ENCODE results near the gene BNC2. TPM values are rescaled to one million over a fixed set of nuclear protein-coding genes. Genes with fewer than 3 reads are reported as not detected.

The BNC2 gene
- polyA plus RNA-seq, 1 donor, result 8.9 TPM

DNA sequence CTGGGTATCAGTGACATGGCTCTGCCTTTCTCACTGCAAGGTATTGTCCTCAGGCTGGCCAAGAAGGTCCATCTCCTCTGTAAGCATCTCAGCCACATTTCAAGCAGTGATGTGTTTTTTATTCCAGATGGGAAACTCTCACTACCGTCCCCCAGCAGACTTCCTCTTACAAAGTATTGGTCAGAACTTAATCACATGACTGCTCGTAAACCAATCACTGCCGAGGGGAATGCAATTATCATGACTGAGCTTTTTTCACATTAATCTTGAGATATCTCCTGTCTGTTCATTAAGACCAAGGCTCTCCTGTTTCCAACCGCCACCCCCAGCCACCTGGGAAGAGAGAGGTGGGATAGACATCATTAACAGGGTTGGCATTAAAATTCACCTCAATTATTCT, 76.4 kb downstream of the BNC2 start:
- no peaks in the 10 kb centered on the region for H3K36me3 ChIP-seq (ENCODE audit: control insufficient read depth, insufficient read depth, low read length)
- H3K27me3 ChIP-seq (ENCODE audit: control insufficient read depth, insufficient read depth, low read length), result no peaks in the 10 kb centered on the region
- DNase-seq, result no peak
- no peak overlapping the region for H3K4me3 ChIP-seq (ENCODE audit: low read length)
- H3K27ac ChIP-seq (ENCODE audit: low read length), result no peak overlapping the region
- no peaks in the 10 kb centered on the region for H3K9me3 ChIP-seq (ENCODE audit: control insufficient read depth, low read depth, low read length)
- no CpG with 5 or more reads among the region's 4 CpGs for WGBS (ENCODE audit: insufficient coverage, low lambda C conversion rate)
- no peaks in the 10 kb centered on the region for H3K4me1 ChIP-seq (ENCODE audit: control insufficient read depth, insufficient read depth, low read length)

DNA sequence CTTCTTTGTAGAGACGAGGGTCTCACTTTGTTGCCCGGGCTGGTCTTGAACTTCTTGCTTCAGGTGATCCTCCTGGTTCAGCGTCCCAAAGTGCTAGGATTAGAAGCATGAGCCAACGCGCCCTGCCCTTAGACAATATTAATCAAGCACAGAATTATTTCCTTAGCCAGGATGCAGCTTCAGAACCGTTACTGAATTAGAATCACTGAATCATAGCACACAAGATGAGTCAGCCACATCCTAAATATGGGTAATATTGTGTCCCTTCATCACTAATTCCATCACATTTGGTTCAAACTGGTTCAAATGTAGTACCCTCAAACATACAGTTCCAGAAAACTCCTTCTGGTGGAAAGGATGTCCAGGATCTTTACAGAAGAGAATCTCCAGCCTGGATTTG, 82.7 kb downstream of the BNC2 start:
- H3K27ac ChIP-seq (ENCODE audit: low read length), result no peak overlapping the region
- H3K9me3 ChIP-seq (ENCODE audit: control insufficient read depth, low read depth, low read length), result no peaks in the 10 kb centered on the region
- no peak overlapping the region for H3K4me3 ChIP-seq (ENCODE audit: low read length)
- no CpG with 5 or more reads among the region's 6 CpGs for WGBS (ENCODE audit: insufficient coverage, low lambda C conversion rate)
- no peaks in the 10 kb centered on the region for H3K27me3 ChIP-seq (ENCODE audit: control insufficient read depth, insufficient read depth, low read length)
- no peak for DNase-seq
- H3K36me3 ChIP-seq (ENCODE audit: control insufficient read depth, insufficient read depth, low read length), result no peaks in the 10 kb centered on the region
- H3K4me1 ChIP-seq (ENCODE audit: control insufficient read depth, insufficient read depth, low read length), result no peaks in the 10 kb centered on the region

DNA sequence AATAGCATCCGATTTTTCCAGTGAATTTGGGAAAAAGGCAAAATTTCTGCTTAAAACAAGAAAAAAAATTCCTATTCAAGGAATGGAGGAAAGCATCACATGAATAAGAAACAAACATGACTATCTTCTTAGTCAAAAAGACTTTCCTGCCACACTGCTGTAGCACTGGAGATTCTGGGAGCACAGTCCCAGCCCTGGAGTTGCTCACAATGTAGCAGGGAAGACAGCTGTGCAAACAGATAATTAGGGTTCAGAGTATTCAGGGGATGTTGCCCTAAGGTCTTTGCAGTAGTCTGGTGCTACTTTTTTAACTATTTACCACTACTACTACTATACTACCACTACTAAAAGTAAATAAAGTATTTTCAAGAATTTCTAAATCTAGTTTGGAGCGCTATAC, 86.5 kb downstream of the BNC2 start:
- no peaks in the 10 kb centered on the region for H3K36me3 ChIP-seq (ENCODE audit: control insufficient read depth, insufficient read depth, low read length)
- DNase-seq, result no peak
- WGBS (ENCODE audit: insufficient coverage, low lambda C conversion rate), result 100% methylated on average over 2 of the region's 2 CpGs
- no peak overlapping the region for H3K27ac ChIP-seq (ENCODE audit: low read length)
- no peaks in the 10 kb centered on the region for H3K27me3 ChIP-seq (ENCODE audit: control insufficient read depth, insufficient read depth, low read length)
- no peaks in the 10 kb centered on the region for H3K9me3 ChIP-seq (ENCODE audit: control insufficient read depth, low read depth, low read length)
- H3K4me1 ChIP-seq (ENCODE audit: control insufficient read depth, insufficient read depth, low read length), result no peaks in the 10 kb centered on the region
- no peak overlapping the region for H3K4me3 ChIP-seq (ENCODE audit: low read length)

DNA sequence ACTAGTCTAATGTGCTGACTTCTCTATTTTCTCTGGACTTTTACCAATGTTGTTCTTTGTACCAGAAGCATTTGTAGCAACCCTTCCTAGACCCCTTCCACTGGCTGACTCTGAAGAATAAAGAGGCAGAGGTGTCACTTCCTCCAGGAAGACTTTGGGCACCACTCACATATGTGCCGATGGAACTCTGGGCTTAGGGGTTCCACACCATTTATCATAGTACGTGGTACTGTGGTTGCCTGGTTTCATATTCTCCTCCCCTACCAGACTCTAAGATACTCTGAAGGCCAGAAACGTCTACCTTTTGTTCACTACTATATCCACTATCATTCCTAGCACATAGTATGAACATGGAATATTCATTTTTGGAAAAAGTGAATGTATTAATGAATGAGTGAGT, 88.0 kb downstream of the BNC2 start:
- no peaks in the 10 kb centered on the region for H3K4me1 ChIP-seq (ENCODE audit: control insufficient read depth, insufficient read depth, low read length)
- DNase-seq, result no peak
- H3K27me3 ChIP-seq (ENCODE audit: control insufficient read depth, insufficient read depth, low read length), result no peaks in the 10 kb centered on the region
- no CpG with 5 or more reads among the region's 3 CpGs for WGBS (ENCODE audit: insufficient coverage, low lambda C conversion rate)
- H3K36me3 ChIP-seq (ENCODE audit: control insufficient read depth, insufficient read depth, low read length), result no peaks in the 10 kb centered on the region
- H3K9me3 ChIP-seq (ENCODE audit: control insufficient read depth, low read depth, low read length), result no peaks in the 10 kb centered on the region
- H3K27ac ChIP-seq (ENCODE audit: low read length), result no peak overlapping the region
- H3K4me3 ChIP-seq (ENCODE audit: low read length), result no peak overlapping the region

DNA sequence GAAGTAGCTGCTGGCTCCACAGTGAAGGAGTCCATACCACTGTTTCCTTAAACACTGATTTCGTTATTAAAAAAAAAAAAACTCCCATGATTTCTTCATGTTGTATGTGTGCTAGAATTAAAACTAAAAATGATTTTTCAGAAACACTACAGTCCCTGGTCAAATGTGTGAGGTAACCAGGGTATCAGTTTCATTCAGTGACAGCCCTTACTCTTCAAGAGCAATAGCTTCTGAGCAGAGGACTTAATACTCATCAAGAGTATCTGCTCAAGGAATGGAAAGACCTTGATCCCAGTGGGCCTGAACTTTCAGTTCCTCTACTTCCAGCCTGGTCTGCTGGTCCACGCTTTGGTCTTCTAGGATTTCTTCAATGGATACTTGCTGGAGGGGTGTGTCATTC, 95.1 kb downstream of the BNC2 start:
- H3K9me3 ChIP-seq (ENCODE audit: control insufficient read depth, low read depth, low read length), result no peaks in the 10 kb centered on the region
- 100% methylated on average over 1 of the region's 2 CpGs for WGBS (ENCODE audit: insufficient coverage, low lambda C conversion rate)

DNA sequence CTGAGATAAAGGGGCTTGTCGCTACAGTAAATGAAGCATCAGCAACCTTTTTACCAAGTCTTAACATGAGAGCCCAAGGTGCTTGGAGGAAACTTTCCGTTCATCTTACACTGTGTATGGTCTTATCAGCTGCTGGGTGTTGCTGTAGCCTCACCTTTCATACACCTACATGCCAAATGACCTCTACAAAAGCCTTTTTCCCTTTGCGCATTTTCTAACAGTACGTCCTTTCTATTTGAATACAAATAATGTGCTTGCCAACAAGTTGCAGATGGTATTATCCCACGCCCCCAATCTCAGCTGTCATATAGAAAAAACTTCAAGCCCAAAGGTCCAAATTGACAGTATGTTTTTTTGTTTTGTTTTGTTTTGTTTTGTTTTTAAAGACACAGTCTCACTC, 96.9 kb downstream of the BNC2 start:
- no peak for DNase-seq
- no CpG with 5 or more reads among the region's 5 CpGs for WGBS (ENCODE audit: insufficient coverage, low lambda C conversion rate)
- Histone ChIP-seq H3K9me3 (ENCODE audit: control insufficient read depth, low read depth, low read length) (no peaks in the 10 kb centered on the region), H3K4me3 (ENCODE audit: low read length) (no peak overlapping the region), H3K27me3 (ENCODE audit: control insufficient read depth, insufficient read depth, low read length) (no peaks in the 10 kb centered on the region), H3K27ac (ENCODE audit: low read length) (no peak overlapping the region), H3K4me1 (ENCODE audit: control insufficient read depth, insufficient read depth, low read length) (no peaks in the 10 kb centered on the region), H3K36me3 (ENCODE audit: control insufficient read depth, insufficient read depth, low read length) (no peaks in the 10 kb centered on the region)

More for the DNA sequence above, 95.1 kb downstream of the BNC2 start:
- no peak for DNase-seq
- H3K36me3 ChIP-seq (ENCODE audit: control insufficient read depth, insufficient read depth, low read length), result no peaks in the 10 kb centered on the region
- H3K27me3 ChIP-seq (ENCODE audit: control insufficient read depth, insufficient read depth, low read length), result no peaks in the 10 kb centered on the region
- H3K4me3 ChIP-seq (ENCODE audit: low read length), result no peak overlapping the region
- H3K27ac ChIP-seq (ENCODE audit: low read length), result no peak overlapping the region
- H3K4me1 ChIP-seq (ENCODE audit: control insufficient read depth, insufficient read depth, low read length), result no peaks in the 10 kb centered on the region

DNA sequence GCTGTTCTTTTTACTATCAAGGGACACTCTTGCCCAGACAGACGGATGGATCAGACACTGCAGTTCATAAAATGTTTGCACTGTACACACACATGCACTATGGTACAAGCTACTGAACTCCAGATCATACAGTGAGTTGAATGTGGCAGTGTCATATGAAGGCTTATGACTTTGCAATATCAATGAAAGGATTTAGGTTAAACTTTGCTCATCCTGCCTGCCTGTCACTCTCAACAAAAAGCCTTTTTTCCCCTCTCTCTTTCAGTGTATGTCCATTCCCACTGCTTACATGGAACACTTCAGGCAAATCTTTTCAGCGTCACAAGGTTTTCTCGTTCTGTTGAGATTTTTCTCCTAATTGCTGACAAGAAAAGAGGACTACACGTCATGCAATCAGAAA, 97.4 kb downstream of the BNC2 start:
- no peaks in the 10 kb centered on the region for H3K4me1 ChIP-seq (ENCODE audit: control insufficient read depth, insufficient read depth, low read length)
- no peaks in the 10 kb centered on the region for H3K27me3 ChIP-seq (ENCODE audit: control insufficient read depth, insufficient read depth, low read length)
- DNase-seq, result no peak
- H3K9me3 ChIP-seq (ENCODE audit: control insufficient read depth, low read depth, low read length), result no peaks in the 10 kb centered on the region
- no peaks in the 10 kb centered on the region for H3K36me3 ChIP-seq (ENCODE audit: control insufficient read depth, insufficient read depth, low read length)
- WGBS (ENCODE audit: insufficient coverage, low lambda C conversion rate), result 100% methylated on average over 1 of the region's 4 CpGs
- H3K4me3 ChIP-seq (ENCODE audit: low read length), result no peak overlapping the region
- no peak overlapping the region for H3K27ac ChIP-seq (ENCODE audit: low read length)

DNA sequence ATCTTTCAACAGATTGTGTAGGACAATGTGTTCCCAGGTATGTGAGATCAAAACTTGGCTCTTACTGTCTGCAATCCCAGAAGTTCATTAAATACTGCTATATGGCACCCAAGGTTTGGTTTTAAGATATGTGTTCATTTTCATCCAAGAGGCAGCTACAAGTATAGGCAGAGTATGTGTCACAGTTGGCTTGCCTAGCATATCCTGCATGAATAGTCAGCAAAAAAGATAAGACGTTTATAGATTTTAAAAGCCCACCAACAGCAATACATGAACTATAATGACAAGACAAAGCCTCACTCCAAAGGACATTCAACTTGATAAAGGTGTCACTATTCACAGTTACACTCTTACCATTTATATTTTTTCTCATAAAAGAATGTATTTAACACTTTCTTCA, 99.1 kb downstream of the BNC2 start:
- Histone ChIP-seq H3K4me3 (ENCODE audit: low read length) (no peak overlapping the region), H3K9me3 (ENCODE audit: control insufficient read depth, low read depth, low read length) (no peaks in the 10 kb centered on the region), H3K4me1 (ENCODE audit: control insufficient read depth, insufficient read depth, low read length) (no peaks in the 10 kb centered on the region), H3K27ac (ENCODE audit: low read length) (no peak overlapping the region), H3K36me3 (ENCODE audit: control insufficient read depth, insufficient read depth, low read length) (no peaks in the 10 kb centered on the region), H3K27me3 (ENCODE audit: control insufficient read depth, insufficient read depth, low read length) (no peaks in the 10 kb centered on the region)
- DNase-seq, result no peak
- 50% methylated on average over 1 of the region's 1 CpG for WGBS (ENCODE audit: insufficient coverage, low lambda C conversion rate)

DNA sequence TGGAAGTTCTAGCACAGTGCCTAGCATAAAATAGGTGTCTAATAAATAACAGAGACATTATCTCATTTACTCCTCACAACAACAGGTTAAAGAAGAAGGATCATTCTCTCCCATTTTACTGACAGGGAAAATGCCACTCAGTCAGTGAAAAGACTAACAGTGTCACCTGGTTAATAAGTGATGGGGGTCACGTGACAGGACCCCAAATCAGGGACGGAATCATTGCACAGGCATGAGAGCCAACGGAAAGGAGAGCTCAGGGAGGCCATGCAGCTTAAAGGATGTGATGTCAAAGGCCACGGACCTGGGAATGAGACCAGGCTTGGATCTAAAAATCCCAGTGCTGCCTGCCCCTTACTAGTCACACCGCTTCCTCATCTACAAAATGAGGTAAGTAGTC, 101.2 kb downstream of the BNC2 start:
- H3K4me1 ChIP-seq (ENCODE audit: control insufficient read depth, insufficient read depth, low read length), result no peaks in the 10 kb centered on the region
- H3K4me3 ChIP-seq (ENCODE audit: low read length), result no peak overlapping the region
- H3K9me3 ChIP-seq (ENCODE audit: control insufficient read depth, low read depth, low read length), result no peaks in the 10 kb centered on the region
- no peaks in the 10 kb centered on the region for H3K27me3 ChIP-seq (ENCODE audit: control insufficient read depth, insufficient read depth, low read length)
- DNase-seq, result no peak
- no CpG with 5 or more reads among the region's 5 CpGs for WGBS (ENCODE audit: insufficient coverage, low lambda C conversion rate)
- H3K36me3 ChIP-seq (ENCODE audit: control insufficient read depth, insufficient read depth, low read length), result no peaks in the 10 kb centered on the region
- no peak overlapping the region for H3K27ac ChIP-seq (ENCODE audit: low read length)

DNA sequence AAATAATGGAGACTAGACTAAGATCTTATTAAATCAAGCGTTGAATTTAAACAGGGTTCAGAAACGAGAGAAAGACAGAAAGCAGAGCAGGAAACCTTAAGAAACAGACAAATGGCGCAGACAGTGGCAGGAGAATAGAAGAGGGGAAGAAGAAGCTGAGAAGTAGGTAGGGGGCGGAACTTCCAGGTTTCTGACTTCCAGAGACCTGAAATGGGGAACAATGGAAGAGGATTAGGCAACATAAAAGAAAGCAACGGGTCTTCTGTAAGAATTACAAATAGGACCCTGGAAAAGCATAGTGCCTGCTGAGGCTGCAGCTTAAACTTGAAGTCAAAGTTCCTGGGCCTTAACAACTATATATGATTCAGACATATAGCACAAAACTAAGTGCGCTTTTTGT, 101.7 kb downstream of the BNC2 start:
- Histone ChIP-seq H3K36me3 (ENCODE audit: control insufficient read depth, insufficient read depth, low read length) (no peaks in the 10 kb centered on the region), H3K27ac (ENCODE audit: low read length) (no peak overlapping the region), H3K27me3 (ENCODE audit: control insufficient read depth, insufficient read depth, low read length) (no peaks in the 10 kb centered on the region), H3K9me3 (ENCODE audit: control insufficient read depth, low read depth, low read length) (no peaks in the 10 kb centered on the region), H3K4me3 (ENCODE audit: low read length) (no peak overlapping the region), H3K4me1 (ENCODE audit: control insufficient read depth, insufficient read depth, low read length) (no peaks in the 10 kb centered on the region)
- 95% methylated on average over 4 of the region's 6 CpGs for WGBS (ENCODE audit: insufficient coverage, low lambda C conversion rate)
- no peak for DNase-seq

DNA sequence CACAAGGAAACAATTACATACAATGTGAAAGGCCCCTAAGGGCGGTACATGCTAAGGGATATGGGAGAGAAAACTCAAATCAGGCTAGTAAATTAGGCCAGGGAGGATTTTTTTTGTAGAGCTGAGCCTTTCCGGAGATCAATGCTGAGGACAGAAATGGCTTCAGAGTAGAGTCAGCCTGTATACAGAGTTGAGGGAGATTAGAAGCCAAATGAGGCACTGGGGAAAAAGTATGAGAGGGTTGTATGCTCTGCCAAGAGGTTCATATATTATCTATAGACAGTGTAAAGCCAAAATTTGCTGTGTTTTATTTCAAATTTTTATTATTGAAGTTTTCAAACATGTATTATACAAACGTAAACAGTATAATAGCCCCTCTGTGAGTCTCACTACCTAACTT, 103.1 kb downstream of the BNC2 start:
- DNase-seq, result no peak
- no peaks in the 10 kb centered on the region for H3K36me3 ChIP-seq (ENCODE audit: control insufficient read depth, insufficient read depth, low read length)
- no peaks in the 10 kb centered on the region for H3K9me3 ChIP-seq (ENCODE audit: control insufficient read depth, low read depth, low read length)
- H3K27me3 ChIP-seq (ENCODE audit: control insufficient read depth, insufficient read depth, low read length), result no peaks in the 10 kb centered on the region
- H3K4me1 ChIP-seq (ENCODE audit: control insufficient read depth, insufficient read depth, low read length), result no peaks in the 10 kb centered on the region
- H3K4me3 ChIP-seq (ENCODE audit: low read length), result no peak overlapping the region
- 100% methylated on average over 1 of the region's 3 CpGs for WGBS (ENCODE audit: insufficient coverage, low lambda C conversion rate)
- H3K27ac ChIP-seq (ENCODE audit: low read length), result no peak overlapping the region
